IPS DF 4.7 (cell line): Measurements from ENCODE around the gene PDE8B.
"Not testable (repeated sequence)": the region's sequence is repeated elsewhere in the genome, so short reads cannot be mapped to it uniquely, and the experiment has no call there.

ENCODE experiments used
- DNase-seq: peaks from one replicate; pipeline ENCODE4 v3.0.0-alpha.2; 2013; ENCODE audit warnings: low spot score; ENCODE audit errors: extremely low read depth

Gene PDE8B

GRCh38 chr5:77431719-77432118 lies 221.2 kb downstream of the PDE8B start:
- DNase-seq: no peak

- DNase-seq: no peak
Measured at GRCh38 chr5:77437194-77437593, 226.7 kb downstream of the PDE8B start.

GRCh38 chr5:77438071-77438470 lies 227.6 kb downstream of the PDE8B start:
- DNase-seq: no peak

GRCh38 chr5:77443670-77444069 lies 233.2 kb downstream of the PDE8B start:
- DNase-seq: no peak

GRCh38 chr5:77444356-77444755 lies 233.9 kb downstream of the PDE8B start:
- DNase-seq: no peak

GRCh38 chr5:77448831-77449230 lies 238.4 kb downstream of the PDE8B start:
- no peak for DNase-seq

GRCh38 chr5:77449277-77449676 lies 238.8 kb downstream of the PDE8B start:
- no peak for DNase-seq

GRCh38 chr5:77449981-77450380 lies 239.5 kb downstream of the PDE8B start:
- no peak for DNase-seq

GRCh38 chr5:77452351-77452750 lies 241.9 kb downstream of the PDE8B start:
- DNase-seq: no peak

- no peak for DNase-seq
Measured at GRCh38 chr5:77454123-77454522, 243.6 kb downstream of the PDE8B start.

- DNase-seq: no peak
Measured at GRCh38 chr5:77461287-77461686, 250.8 kb downstream of the PDE8B start.

GRCh38 chr5:77463905-77464304 lies 253.4 kb downstream of the PDE8B start:
- no peak for DNase-seq

- DNase-seq: not testable (repeated sequence)
Measured at GRCh38 chr5:77468875-77469274, 258.4 kb downstream of the PDE8B start.

GRCh38 chr5:77475041-77475440 lies 264.6 kb downstream of the PDE8B start:
- DNase-seq: not testable (repeated sequence)
